Heart left ventricle (tissue), 13 donors: ENCODE data around the gene HORMAD2.

Experiments used
- CTCF ChIP-seq, 12 donors: fragments of 200-600 bp; sonication (generic) in 4 of 12; IDR thresholded peaks; one replicate each; pipeline versions ENCODE4 v1.5.0 to v1.8.0; 2018 to 2022; ENCODE audit warnings: antibody characterized with exemption in 12 of 12, mild to moderate bottlenecking in 5 of 12
- POLR2A ChIP-seq, 2 donors: fragments of 450-650 bp; IDR thresholded peaks; one replicate each; pipeline ENCODE4 v1.6.1; 2017; ENCODE audit warnings: antibody characterized with exemption in 2 of 2, mild to moderate bottlenecking in 2 of 2, moderate library complexity in 2 of 2
- donor health status: ischemic (EF 13 %, LVEDD 7.1; RV severe dilation, severe dysfunction).
- donor health status: DM: no; HTN: yes; CAD: no.
- donor health status: DM: no; HTN: no; CAD: no.
- donor health status: ischemic (EF 25% LVEDD 6.9; RV normal size, moderate dysfunction).
- donor health status: ischemic (EF 25% LVEDD 5.7; RV mildly dilated, moderate dysfunction).
- donor health status: ischemic (EF 35%, LVEDD 5.7; RV mildly dilated, moderate dysfunction).
- donor health status: nonischemic (EF 11% LVEDD 7.7; RV severe dilation, severe dysfunction).
- donor health status: DM: yes; HTN: yes; CAD: no.
- donor health status: PGD.
- donor health status: ischemic (EF 29% LVEDD 5.4; RV normal size, mild dysfunction).
- donor health status: nonischemic (EF 23%, LVEDD 6.1; RV moderate dilation, normal function).

DNA sequence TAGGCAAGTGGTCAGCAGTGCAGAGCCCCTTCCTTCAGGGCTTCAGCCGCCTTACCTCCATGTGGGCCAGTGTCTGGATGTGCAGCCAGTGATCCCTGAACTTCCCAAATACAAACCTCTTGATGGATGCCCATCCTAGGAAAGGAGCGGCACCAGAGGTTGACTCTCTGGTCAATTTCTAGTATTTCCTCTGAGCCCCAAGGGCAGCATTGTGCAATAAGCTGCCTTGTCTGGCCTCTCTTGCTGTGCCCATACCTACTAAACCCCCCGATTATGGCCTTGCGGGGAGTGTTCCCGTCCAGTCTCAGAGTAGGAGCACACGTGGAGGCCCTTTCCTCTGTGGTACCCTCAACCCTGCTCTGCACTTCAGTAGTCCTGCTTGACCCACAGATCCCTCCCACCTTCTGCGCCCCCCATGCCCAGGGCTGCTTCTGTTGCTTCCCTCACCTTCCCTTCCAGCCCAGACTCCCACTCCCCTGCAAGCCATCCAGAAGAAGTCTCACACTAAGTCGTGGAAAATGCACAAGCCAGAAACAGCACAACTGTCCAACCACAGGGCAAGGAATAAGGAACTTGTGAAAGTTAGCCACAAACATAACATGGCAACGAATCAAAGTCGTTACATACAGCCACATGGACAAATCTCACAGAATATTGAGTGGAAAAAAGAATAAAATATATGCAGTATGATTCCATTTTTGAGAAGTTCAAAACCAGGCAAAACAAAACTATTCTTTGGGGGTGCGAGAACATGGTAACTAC is 39.6 kb upstream of the HORMAD2 start:
- TF ChIP-seq CTCF (IDR thresholded peaks at IDR 0.05) (no peak), POLR2A (IDR thresholded peaks at IDR 0.05) (no peak)
